Right hindlimb (tissue), 1 donor: ENCODE data around the gene MB.

Source experiments
- DNase-seq: peaks from one replicate; pipeline ENCODE4 v3.0.0-alpha.2; 2018

Gene MB

DNA sequence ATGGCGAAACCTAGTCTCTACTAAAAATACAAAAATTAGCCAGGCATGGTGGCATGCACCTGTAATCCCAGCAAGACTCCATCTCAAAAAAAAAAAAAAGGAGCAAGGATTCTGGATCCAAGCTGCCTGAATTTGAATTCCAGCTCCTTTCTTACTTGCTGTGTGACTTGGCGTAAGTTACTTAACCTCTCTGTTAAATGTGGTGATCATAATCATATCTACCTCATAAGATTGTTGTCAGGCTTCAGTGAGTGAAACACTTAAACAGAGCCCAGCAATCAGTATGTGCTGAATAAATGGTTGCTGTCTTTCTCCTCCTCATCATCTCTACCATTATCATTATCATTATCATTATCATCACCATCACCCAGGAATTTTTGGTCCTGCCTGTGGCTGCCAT is 2.7 kb downstream of the MB start:
- DNase-seq, result no peak

DNA sequence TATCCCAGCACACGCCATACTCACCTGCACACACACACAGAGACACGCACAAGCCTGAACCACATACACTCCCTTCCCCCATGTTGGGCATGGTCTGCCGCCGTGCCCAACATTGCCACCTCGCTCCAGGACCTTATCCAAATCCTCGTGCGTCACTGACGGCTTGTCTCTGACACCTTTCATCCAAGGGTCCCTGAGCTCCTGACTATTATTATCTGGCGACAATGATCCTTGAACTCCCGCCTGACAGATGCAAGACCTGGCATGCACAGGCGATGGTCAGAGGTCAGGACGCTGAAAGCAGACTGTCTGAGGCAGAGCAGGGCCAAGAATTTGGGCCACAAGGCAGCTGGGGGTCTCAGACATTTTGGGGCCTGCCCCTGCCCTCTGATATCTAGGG is 4.2 kb downstream of the MB start:
- no peak for DNase-seq

DNA sequence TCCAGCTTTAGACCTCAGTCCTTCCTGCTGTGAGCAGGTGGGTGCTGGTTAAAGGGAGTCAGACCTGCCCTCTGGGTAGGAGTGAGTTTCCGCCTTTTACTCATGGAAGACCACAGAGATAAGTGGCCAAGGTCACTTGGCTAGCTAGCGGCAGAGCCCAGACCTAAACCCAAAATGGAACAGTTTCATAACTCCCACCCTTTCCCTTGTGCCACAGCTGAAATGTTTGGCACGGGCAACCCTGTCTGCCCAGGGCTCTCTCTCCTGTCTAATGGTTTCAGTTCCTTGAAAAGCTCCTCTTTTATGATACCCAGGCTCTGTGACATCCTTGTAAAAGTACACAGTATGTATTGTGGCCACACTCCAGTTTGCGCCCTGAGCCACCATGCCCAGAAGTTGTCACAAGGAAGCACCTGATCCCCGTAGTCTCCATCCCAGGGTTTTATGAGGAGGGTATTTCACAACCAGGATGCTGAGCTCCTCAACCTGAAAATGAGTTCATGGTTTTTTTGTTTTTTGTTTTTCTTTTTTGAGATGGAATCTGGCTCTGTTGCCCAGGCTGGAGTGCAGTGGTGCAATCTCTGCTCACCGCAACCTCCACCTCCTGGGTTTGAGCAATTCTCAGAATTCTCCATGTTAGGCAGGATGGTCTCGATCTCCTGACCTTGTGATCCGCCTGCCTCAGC is 5.1 kb downstream of the MB start:
- no peak for DNase-seq

DNA sequence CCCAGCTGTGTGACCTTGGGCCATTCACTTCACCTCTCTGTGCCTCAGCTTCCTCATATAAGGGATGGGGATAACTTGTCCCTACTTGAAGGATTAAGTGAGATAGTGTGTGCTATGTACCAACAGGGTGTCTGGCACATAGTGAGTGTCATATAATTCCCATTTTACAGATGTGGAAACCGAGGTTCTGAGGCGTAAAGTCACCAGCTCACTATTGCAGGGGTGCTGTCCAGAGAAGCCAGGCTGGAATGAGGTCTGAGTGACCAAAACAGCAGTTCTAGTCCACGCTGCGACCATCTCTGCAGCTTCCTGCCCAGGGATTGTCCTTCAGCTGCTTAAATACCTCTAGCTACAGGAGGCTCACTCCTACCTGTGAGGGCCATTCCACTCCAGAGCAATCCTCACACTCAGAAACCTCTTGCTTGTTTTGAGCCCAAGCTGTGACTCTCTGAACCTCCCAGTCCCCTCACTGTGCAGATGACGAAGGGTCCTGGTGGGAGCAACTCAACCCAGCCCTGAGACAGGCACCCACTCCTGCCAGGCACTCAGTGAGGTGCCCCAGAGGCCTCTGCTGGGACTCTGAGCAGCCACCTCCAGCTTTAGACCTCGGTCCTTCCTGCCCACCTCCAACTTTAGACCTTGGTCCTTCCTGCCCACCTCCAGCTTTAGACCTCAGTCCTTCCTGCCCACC is 5.8 kb downstream of the MB start:
- DNase-seq, result no peak

DNA sequence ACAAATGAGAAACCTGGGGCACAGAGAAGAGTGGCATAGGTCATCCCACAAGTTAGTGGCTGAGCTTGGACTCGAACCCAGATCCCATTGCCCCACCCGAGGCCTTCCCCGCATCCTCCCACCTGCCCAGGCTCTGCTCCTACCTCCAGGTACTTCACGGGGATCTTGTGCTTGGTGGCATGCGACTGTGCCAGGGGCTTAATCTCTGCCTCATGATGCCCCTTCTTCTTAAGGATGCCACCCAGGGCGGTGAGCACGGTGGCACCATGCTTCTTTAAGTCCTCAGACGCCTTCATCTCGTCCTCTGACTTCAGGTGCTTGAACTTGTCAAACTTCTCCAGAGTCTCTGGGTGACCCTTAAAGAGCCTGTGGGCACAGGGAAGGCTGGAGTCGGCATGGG is 6.4 kb downstream of the MB start:
- no peak for DNase-seq

DNA sequence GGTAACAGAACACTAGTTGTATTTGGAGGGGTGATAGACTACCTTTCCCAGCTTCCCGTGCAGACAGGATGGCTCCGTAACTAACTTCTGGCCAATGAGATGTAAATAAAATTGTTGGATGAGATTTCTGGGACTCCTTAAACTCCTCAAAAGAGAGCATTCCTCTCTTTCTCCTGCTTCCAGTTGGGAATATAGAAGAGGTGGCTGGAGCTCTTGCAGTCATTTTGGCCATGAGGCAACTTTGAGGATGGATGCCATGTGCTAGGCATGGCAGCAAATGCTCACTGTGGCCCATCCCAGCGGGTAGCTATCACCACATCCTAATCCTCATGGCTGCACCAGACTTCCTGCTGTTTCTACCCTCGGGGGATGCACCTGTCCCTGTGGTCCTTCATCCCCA is 7.4 kb downstream of the MB start:
- no peak for DNase-seq

DNA sequence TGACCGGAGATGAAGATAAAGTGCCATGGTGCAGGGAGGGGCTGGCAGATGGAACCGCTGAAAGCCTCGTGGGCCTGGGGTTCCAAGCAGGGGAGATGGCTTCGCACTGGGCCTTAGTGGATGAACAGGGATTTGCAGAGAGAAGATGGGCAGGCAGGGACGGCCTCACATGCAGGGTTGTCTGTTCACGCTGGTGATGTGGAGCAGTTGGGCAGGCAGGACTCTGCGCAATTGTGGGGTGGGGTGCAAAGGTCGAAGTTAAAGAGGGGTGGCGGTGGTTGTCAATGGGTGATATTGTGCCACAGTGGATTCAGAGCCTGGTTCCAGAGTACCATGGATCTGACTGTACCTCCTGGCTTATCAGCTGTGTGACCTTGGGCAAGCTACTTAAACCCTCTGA is 7.9 kb downstream of the MB start:
- no peak for DNase-seq

DNA sequence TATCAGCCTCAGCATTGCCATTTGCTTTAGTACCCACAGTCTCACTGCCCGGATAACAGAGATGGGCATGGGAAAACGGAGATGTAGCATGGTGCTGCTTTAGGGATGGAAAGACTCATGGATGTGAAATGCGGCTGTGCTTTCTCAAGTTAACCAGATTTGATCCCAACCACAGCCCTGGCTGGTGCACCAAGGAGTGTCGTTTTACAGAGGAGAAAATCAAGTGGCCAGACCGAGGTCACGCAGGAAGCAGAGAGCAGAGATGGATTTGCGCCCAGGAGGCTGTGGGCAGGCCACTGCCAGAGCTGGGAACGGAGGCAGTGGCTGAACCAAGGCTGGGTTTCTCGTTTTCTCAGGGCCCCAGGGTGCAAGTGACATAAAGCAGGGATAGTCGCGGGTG is 9.0 kb downstream of the MB start:
- DNase-seq, result no peak

DNA sequence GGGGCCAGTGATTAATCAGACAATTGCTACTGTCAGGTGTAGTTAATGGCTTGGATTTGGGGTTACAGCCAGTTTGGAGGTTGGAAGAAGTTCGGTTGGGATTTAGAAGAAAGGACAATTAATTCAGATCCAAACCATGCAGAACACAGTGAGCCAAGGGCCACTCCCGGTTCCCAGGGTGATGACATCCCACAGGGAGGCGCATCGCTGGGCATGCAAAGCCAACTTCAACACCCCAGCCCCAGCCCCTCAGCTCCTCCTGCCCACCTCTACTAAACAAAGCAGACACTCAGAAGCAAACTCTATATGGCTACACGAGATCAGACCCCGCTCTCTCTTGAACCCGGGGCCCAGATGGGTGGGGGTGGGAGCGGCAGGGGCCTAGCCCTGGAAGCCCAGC is 10.2 kb downstream of the MB start:
- no peak for DNase-seq

DNA sequence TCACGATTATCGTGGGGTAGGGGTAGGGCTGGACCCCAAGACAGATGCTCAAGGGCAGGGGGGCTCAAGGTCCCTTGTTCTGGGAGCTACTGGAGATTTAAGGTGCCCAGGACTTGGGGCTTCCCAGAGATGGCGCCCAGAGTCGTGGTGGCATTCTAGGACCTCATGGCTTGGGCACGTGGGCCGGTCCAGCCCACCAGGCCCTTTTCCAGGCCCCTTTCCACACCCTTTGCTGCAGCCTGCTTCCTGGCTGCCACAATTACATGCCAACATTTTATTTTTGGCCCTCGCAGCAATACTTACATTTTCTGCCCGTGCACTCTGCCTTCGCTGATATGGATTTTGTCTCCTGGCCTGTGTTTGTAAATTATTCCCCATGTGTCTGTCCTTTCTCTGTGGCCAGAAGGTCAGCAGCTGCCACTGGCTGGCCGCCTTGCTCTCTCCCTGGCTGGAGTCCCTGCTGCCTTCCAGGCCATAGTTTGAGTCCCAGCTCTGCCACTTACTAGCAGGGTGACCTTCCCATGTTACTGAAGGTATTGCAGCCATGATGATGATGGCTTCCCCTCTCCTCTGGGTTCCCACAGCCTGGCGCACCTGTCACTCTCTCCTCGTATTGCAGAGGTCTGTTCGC is 11.2 kb downstream of the MB start:
- DNase-seq, result no peak

DNA sequence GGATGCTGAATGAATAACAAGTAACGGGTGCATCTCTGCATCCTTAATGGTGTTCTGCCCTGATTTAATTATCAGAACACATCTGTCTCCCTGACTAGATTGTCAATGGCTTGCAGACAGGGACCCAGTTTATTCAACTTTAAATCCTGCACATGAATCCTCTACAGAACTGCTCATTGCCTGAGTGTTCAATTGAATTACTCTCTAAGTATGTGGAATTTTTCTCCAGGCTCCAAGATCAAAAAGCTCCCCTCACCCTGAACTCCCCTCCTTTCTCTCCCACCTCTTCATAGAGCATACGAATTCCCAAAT is 11.8 kb downstream of the MB start:
- no peak for DNase-seq

DNA sequence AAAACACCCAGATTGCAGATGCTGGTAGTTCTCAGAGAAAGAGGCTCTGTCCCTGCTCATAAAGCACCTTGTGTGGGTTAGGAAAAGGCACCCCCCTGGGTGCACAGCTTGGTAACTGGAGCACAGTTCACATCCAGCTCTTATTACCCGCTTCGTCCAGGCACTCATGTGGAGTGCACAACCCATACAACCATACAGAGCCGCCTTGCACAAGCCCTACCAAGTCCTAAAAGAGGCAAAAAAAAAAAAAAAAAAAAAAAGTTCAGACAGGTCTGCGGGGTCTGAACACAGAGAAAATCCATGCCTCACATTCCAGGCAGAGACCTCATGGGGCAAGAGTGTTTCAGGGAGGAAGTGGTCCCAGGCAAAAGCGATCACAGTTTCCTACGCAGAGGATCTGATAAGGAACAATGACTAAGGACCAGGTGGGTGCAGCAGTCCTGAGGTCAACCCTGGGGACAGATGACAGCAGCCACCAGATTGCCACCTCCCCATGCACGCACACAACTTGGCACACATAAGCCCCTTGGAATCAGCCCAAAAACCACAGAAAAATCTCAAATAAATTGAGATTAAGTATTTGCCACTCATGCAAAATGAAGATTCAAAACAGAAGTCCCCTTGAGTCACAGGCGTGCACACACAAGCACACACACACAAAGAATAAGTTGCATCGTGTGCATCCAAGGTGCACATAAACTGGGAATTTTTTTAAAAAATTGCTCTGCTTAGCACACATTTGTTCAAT is 12.3 kb downstream of the MB start:
- DNase-seq, result no peak

DNA sequence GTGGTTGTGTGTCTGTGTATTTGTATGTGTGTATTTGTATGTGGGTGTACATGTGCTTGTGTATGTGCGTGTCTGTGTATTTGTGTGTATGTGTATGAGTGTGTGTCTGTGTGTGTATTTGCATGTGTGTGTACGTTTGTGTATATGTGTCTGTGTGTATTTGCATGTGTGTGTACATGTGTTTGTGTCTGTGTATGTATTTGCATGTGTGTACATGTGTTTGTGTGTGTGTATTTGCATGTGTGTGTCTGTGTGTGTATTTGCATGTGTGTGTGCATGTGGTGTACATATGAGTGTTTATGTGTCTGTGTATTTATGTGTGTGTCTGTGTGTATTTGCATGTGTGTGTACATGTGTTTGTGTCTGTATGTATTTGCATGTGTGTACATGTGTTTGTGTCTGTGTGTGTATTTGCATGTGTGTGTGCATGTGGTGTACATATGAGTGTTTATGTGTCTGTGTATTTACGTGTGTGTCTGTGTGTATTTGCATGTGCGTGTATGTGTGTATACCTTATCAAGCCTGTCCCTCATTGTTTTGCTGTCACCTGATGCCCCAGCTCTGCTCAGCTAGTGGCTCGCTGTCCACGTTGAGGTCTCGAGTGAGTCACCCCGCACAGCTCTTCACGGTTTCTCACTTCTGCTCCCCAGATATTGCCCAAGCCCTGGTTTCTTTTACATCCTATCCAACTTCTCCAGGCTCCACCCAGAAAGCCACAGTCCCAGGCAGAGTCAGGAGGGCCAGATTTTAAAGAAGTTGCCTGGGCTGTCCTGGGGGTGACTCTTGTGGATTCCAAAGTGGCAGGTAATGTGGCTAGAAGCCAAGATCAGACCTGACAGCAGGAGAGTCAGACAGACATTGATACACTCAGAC is 15.2 kb downstream of the MB start:
- no peak for DNase-seq

DNA sequence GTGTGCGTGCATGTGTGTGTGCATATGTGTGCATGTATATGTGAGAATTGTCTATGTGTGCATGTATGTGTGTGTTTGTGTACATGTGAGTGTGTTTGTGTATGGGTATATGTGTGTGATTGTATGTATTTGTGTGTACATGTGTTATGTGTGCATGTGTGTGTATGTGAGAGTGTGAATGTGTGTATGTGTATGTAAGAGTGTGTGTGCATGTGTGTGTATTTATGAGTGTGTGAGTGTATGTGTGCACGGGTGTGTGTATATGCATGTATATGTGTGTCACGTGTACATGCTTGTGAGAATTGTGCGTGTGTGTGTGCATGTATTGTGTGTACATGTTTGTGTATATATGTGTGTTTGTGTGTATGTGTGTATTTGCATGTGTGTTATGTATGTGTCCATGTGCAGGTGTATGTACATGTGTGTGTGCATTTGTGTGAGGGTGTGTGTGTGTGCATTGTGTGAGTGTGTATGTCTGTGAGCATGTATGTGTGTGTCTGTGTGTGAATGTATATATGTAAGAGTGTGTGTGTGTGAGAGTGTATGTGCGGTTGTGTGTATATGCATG is 16.0 kb downstream of the MB start:
- no peak for DNase-seq

DNA sequence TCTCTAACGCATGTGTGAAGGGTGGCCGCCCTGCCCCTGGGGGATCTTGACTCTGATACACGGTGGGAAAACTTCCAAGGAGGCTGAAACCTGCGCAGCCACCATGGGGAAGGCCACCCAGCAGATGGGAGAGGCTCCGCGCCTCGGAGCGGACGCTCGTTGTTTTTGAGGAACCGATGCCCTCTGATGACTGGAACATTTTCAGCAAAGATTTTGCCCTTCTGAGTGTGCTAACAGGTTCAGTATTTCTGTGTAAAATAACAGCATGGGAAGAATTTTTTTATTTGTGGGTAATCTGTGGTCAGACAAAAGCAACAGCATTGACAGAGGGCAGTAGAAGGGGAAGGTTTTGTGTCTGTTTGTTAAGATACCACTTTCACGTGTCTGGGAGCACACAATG is 16.7 kb downstream of the MB start:
- DNase-seq, result no peak

DNA sequence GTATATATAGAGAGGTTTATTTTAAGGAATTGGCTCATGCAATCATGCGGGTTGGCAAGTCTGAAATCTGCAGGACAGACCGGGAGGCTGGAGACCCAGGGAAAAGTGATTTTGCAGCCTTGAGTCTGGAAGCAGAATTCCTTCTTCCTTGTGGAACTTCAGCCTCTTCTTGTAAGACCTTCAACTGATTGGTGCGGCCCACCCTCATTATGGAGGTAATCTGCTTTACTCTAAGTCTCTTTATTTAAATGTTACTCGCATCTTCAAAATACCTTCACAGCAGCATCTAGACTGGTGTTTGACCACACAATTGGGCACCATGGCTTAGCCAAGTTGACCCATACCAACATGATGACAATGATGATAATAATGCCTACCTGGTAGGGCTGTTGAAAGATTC is 17.8 kb downstream of the MB start:
- DNase-seq, result no peak

DNA sequence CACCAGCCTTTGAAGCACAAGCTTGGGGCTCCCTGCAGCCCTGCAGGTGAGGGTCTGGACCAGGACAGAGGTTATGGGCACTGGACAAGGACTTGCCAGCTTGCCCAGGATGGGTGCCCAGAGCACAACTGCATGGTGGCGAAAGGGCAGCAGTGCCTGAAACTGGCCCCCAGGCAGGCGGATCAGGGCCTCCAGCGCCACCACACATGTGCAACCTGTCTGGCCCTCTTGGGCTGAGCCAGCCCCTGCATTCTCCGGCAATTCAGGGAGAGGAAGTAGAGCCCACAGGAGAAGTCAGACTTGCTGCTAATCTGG is 18.8 kb downstream of the MB start:
- no peak for DNase-seq

DNA sequence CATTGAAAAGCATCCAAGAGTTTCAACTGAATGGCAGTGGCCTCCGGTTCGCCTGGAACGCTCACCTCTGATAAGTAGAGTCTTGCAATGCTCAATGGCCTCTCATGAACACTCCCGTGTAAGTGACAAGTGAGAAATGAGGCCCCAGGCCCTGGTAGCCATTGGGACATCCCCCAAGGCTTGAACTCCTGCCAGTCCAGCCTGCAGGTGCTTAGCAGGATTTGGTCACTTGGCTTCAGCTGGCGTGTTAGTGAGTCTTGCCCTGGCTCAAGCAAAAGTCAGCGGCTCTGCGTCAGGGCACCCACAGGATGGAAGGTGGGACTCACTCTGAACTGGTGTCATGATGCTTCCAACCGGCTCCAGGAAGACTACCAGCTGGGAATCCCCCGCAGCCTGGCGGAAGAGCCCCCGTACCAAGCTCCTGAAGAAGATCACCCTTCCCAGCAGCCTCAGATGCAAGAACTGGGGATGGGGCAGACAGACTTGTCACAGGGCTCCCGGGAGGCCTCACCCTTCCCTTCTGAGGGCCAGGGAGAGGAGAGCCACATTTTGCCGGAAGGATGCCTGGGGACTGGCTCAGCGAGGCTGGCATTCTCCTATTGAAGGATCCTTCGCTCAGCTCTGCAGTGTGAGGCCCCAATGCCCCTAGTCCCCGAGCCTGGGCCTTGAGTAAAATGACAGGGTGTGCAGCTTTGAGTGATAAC is 19.3 kb downstream of the MB start:
- no peak for DNase-seq

DNA sequence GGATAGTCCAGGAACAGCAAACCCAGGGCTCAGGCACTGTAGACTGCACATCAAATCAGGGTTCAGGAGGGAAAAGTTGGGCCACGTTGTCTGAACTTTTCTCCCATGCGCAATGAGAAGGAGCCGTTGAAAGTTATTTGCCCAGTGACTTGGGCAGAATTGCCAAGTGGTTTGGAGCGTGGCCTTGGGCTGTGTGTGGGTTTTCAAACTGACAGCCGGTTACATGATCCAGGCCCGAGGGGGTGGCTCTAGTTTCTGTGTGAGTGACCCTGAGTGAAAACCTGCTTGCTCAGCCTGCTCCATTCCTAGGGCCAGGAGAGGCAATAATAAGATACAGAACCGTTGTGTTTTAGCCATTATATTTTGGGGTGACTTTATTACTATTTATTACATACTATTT is 20.3 kb downstream of the MB start:
- no peak for DNase-seq

DNA sequence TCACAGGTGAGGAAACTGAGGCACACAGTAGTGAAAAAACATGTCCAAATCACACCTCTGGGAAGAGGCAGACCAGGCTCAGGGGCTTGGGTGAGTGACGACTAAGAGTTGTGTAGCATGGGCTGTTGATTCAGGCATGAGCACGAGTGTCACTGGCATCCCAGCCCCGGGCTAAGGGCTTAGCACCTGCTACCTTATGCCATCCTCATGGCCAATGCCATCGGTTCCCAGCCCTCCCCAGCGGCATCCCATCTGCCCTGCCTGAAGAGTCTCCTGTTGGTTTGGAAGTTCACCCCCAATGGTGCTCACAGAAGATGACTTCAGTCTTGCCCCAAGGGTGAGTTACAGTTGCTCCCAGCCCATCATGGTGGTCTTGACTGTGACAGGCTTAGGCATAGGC is 22.4 kb downstream of the MB start:
- no peak for DNase-seq

DNA sequence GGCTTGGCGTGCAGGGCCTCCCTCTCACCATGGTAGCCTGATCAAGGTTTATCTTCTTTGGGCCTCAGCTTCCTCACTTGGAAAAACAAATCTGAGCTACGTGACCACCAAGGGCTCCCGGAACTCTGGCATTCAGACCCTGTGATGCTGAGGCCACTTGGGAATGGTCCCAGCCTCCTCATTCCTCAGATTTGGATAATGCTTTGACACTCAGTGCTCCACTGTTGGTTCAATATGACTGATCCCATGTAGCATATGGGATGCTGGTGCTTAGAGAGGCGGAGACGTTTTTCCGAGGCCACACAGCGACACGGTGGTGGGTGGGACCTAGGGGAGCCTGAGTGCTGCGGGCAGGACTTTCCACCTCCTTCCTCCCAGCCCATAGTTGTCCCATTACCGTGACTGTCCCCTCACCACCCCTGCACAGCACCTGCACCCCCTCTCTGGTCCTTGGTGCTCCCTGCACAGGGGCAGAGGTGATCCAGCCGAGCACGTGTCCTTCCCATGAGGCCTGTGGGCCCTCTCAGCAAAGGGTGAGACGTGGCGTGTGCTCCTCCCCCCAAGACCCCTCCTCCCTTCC is 23.1 kb downstream of the MB start:
- no peak for DNase-seq
